ENCODE measurements around the gene HIGD1B. TPM values are rescaled to one million over a fixed set of nuclear protein-coding genes. Genes with fewer than 3 reads are reported as not detected.

The HIGD1B gene
- total and polyA plus RNA-seq, 10 of the 15 experiments (the other 5 are each of a cell fraction or from before 2014, with no cell fraction given): 1.0 TPM; not detected in 9

DNA sequence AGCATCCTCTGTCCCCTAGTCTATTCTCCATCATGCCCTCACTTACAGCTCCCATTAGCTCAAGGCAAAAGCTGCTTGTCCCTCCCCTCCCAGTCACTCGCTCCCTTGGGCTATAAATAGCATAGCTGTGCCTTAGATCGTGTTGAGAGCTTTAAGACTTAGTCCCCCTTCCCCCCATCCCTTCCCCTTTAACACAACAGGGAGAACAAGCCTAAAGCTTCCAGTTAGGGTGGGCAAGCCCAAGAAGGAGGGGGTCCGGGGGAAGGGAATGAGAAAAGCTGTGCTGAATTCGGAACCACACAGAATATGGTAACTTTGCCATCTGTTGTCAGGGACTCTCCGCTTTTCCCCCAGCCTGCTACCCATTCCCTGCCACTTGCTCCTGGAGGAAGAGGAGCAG lies 4.9 kb upstream of the HIGD1B start (continued):
- TF ChIP-seq IKZF1 (conservative IDR thresholded peaks at IDR 0.05) (no peak), RAD21 (IDR thresholded peaks at IDR 0.05; ENCODE audit: insufficient read depth, low read depth, low read length) (no peak), BRCA1 (IDR thresholded peaks at IDR 0.05; ENCODE audit: low read depth, low read length) (no peak), MYB (IDR thresholded peaks at IDR 0.05; ENCODE audit: borderline replicate concordance, low read depth, low read length) (no peak), HDGF (IDR thresholded peaks at IDR 0.05) (no peak), NR2C2 (IDR thresholded peaks at IDR 0.05; ENCODE audit: borderline replicate concordance, control insufficient read depth, insufficient read length, low read depth) (no peak), POU2F2 (IDR thresholded peaks at IDR 0.05; ENCODE audit: borderline replicate concordance, low read depth, low read length) (no peak)

- in situ Hi-C loops (cut with MboI): no loop called here
- ChIA-PET RAD21 (ENCODE audit: unreplicated experiment) (no interaction called here), SMC1A (ENCODE audit: uncharacterized antibody, unreplicated experiment) (no interaction called here), CTCF (no interaction called here), POLR2A (no interaction called here)
- Histone ChIP-seq H3K9ac (ENCODE audit: control insufficient read depth, insufficient read depth, low read length) (no peak overlapping the region), H3K36me3 (ENCODE audit: control insufficient read depth in 2 of 2, insufficient read depth in 2 of 2, low read length in 1 of 2) (no peaks in the 10 kb centered on the region), H3K79me2 (ENCODE audit: control insufficient read depth, insufficient read depth, low read length) (no peaks in the 10 kb centered on the region), H3K27ac (ENCODE audit: control insufficient read depth, insufficient read depth) (no peak overlapping the region), H4K20me1 (ENCODE audit: control insufficient read depth, insufficient read depth) (no peaks in the 10 kb centered on the region), H3K4me1 (ENCODE audit: control insufficient read depth, insufficient read depth, low read length) (no peaks in the 10 kb centered on the region), H3K4me3 (no peak overlapping the region), H2AFZ (ENCODE audit: control insufficient read depth, low read depth, low read length) (no peak overlapping the region), H3K27me3 (replicated peaks in 1 of 2; ENCODE audit: control insufficient read depth in 2 of 2, insufficient read depth in 2 of 2, low read length in 1 of 2) (no peaks in the 10 kb centered on the region), H3K4me2 (ENCODE audit: control insufficient read depth, insufficient read depth) (no peak overlapping the region), H3K9me3 (replicated peaks; ENCODE audit: control insufficient read depth, insufficient read depth, low read length) (no peaks in the 10 kb centered on the region)
- FAIRE-seq: no peak
- no TSS peak for BruUV-seq (replicated peaks)
- TF ChIP-seq MEF2B (IDR thresholded peaks at IDR 0.05; ENCODE audit: partially characterized antibody, poor library complexity, severe bottlenecking) (peak; percentile 83), CHD4 (IDR thresholded peaks at IDR 0.05) (no peak)
- no peak for DNase-seq (ENCODE audit: low read depth, low spot score)
- WGBS (ENCODE audit: insufficient coverage, insufficient replicate concordance, low lambda C conversion rate, missing lambda C conversion rate): 95% methylated on average over 1 of the region's 1 CpG
- intact Hi-C loops (cut with micrococcal nuclease; ENCODE audit: unreplicated experiment): no loop called here
- no peak for ATAC-seq
Measured at GRCh38 chr17:44844390-44844830, 3.3 kb upstream of the HIGD1B start.

All from GM12878 (cell line).